ENCODE results near the gene FILIP1L.

GRCh38 chr3:100027321-100027720 lies 87.0 kb downstream of the FILIP1L start:
- TF ChIP-seq YY1 (IDR thresholded peaks at IDR 0.05; ENCODE audit: low read depth): no peak
- TF ChIP-seq CEBPB (IDR thresholded peaks at IDR 0.05): no peak
